WTC11 (cell line): Measurements from ENCODE around the gene MORN1. TPM values are rescaled to one million over a fixed set of nuclear protein-coding genes. Genes with fewer than 3 reads are reported as not detected.

Experiments used
- ATAC-seq: fragments of 200-7000 bp; cut with Tn5 transposase; 2 replicates; pipeline ENCODE4 v1.10.0; 2021; ENCODE audit warnings: mild to moderate bottlenecking, moderate library complexity
- CTCF ChIA-PET: fragments of 300-600 bp; sonication (Branson Sonifier 250); formaldehyde crosslinking; loops from one replicate; lab custom pipeline; 2021; ENCODE audit warnings: antibody characterized with exemption; lab: Charles Lee
- POLR2A ChIA-PET: fragments of 350-600 bp; sonication (Branson Sonifier 250); formaldehyde crosslinking; loops from one replicate; lab custom pipeline; 2021; ENCODE audit warnings: antibody characterized with exemption; lab: Charles Lee
- DNase-seq: peaks from one replicate; pipeline ENCODE4 v3.0.0; 2021; ENCODE audit warnings: low spot score
- H3K27ac Mint-ChIP-seq: 2 replicates; pipeline ENCODE4 v1.8.0; 2021; ENCODE audit warnings: mixed read lengths
- H3K27me3 Mint-ChIP-seq: 2 replicates; pipeline ENCODE4 v1.8.0; 2021; ENCODE audit warnings: low read depth, mild to moderate bottlenecking, moderate library complexity, mixed read lengths
- H3K36me3 Mint-ChIP-seq: 2 replicates; pipeline ENCODE4 v1.8.0; 2021; ENCODE audit warnings: mixed read lengths
- H3K4me1 Mint-ChIP-seq: 2 replicates; pipeline ENCODE4 v1.8.0; 2022; ENCODE audit warnings: mixed read lengths
- H3K4me3 Mint-ChIP-seq: 2 replicates; pipeline ENCODE4 v1.8.0; 2021; ENCODE audit warnings: mild to moderate bottlenecking, moderate library complexity, mixed read lengths
- H3K9me3 Mint-ChIP-seq: 2 replicates; pipeline ENCODE4 v1.8.0; 2021; ENCODE audit warnings: mixed read lengths
- AFF4 ChIP-seq: sonication (generic); formaldehyde crosslinking; IDR thresholded peaks from 2 replicates; pipeline ENCODE4 v1.8.1; 2023; ENCODE audit warnings: mild to moderate bottlenecking, missing genetic modification reagents, borderline replicate concordance
- ATF1 ChIP-seq: sonication (generic); formaldehyde crosslinking; IDR thresholded peaks from 2 replicates; pipeline ENCODE4 v1.8.1; 2023; ENCODE audit warnings: mild to moderate bottlenecking, moderate library complexity, missing genetic modification reagents
- CREB1 ChIP-seq: sonication (generic); formaldehyde crosslinking; IDR thresholded peaks from 2 replicates; pipeline ENCODE4 v1.8.0; 2023; ENCODE audit warnings: mild to moderate bottlenecking, missing genetic modification reagents
- CTCF ChIP-seq: fragments of 200-600 bp; IDR thresholded peaks from 2 replicates; pipeline ENCODE4 v1.8.0; 2022; ENCODE audit warnings: antibody characterized with exemption
- EMX1 ChIP-seq: fragments of 250-450 bp; sonication (Bioruptor Pico); IDR thresholded peaks from 2 replicates; pipeline ENCODE4 v1.8.0; 2021; ENCODE audit warnings: mild to moderate bottlenecking
- FOXK1 ChIP-seq: sonication (generic); formaldehyde crosslinking; IDR thresholded peaks from 2 replicates; pipeline ENCODE4 v1.8.0; 2022; ENCODE audit warnings: mild to moderate bottlenecking, moderate library complexity, missing genetic modification reagents
- FOXP1 ChIP-seq: sonication (generic); formaldehyde crosslinking; IDR thresholded peaks from 2 replicates; pipeline ENCODE4 v1.8.0; 2022; ENCODE audit warnings: missing genetic modification reagents, mild to moderate bottlenecking, moderate library complexity, borderline replicate concordance
- GABPB1 ChIP-seq: sonication (generic); formaldehyde crosslinking; IDR thresholded peaks from 2 replicates; pipeline ENCODE4 v1.8.1; 2023; ENCODE audit warnings: mild to moderate bottlenecking, missing genetic modification reagents
- GTF2I ChIP-seq: fragments of 250-450 bp; sonication (Bioruptor Pico); conservative IDR thresholded peaks from 2 replicates; pipeline ENCODE4 v1.4.0; 2021; ENCODE audit warnings: mild to moderate bottlenecking
- IRF2 ChIP-seq: sonication (generic); formaldehyde crosslinking; IDR thresholded peaks from 2 replicates; pipeline ENCODE4 v1.8.0; 2022; ENCODE audit warnings: low read depth, missing genetic modification reagents, borderline replicate concordance
- KAT7 ChIP-seq: sonication (generic); formaldehyde crosslinking; IDR thresholded peaks from 2 replicates; pipeline ENCODE4 v1.8.1; 2023; ENCODE audit warnings: missing genetic modification reagents, mild to moderate bottlenecking, borderline replicate concordance
- NFYB ChIP-seq: sonication (generic); formaldehyde crosslinking; conservative IDR thresholded peaks from 2 replicates; pipeline ENCODE4 v1.8.0; 2022; ENCODE audit warnings: low read depth, missing genetic modification reagents
- NR1H2 ChIP-seq: sonication (generic); formaldehyde crosslinking; IDR thresholded peaks from 2 replicates; pipeline ENCODE4 v1.9.0; 2021; ENCODE audit warnings: mild to moderate bottlenecking, moderate library complexity, missing genetic modification reagents
- SMAD4 ChIP-seq: sonication (generic); formaldehyde crosslinking; IDR thresholded peaks from 2 replicates; pipeline ENCODE4 v1.8.0; 2022; ENCODE audit warnings: mild to moderate bottlenecking, missing genetic modification reagents
- SOX15 ChIP-seq: fragments of 250-450 bp; sonication (Bioruptor Pico); IDR thresholded peaks from 2 replicates; pipeline ENCODE4 v1.9.0; 2021; ENCODE audit warnings: mild to moderate bottlenecking
- SP1 ChIP-seq: sonication (generic); formaldehyde crosslinking; conservative IDR thresholded peaks from 2 replicates; pipeline ENCODE4 v1.8.1; 2022; ENCODE audit warnings: missing genetic modification reagents
- TEAD1 ChIP-seq: sonication (generic); formaldehyde crosslinking; IDR thresholded peaks from 2 replicates; pipeline ENCODE4 v1.8.0; 2022; ENCODE audit warnings: mild to moderate bottlenecking, missing genetic modification reagents
- total RNA-seq: library from RNA; stranded (reverse); gene quantifications from 3 replicates; pipeline ENCODE4 v1.2.3, GENCODE V29; 2021
- TF ChIP-seq, protein P1 (sequence below): sonication (generic); formaldehyde crosslinking; IDR thresholded peaks from 2 replicates; pipeline ENCODE4 v1.8.1; 2023; ENCODE audit warnings: mild to moderate bottlenecking, missing genetic modification reagents, moderate library complexity
- TF ChIP-seq, protein P2 (sequence below): fragments of 250-450 bp; sonication (Bioruptor Pico); IDR thresholded peaks from 2 replicates; pipeline ENCODE4 v1.9.0; 2021; ENCODE audit warnings: mild to moderate bottlenecking
- TF ChIP-seq, protein P3 (sequence below): sonication (generic); formaldehyde crosslinking; IDR thresholded peaks from 2 replicates; pipeline ENCODE4 v1.8.0; 2023; ENCODE audit warnings: mild to moderate bottlenecking, missing genetic modification reagents
- TF ChIP-seq, protein P4 (sequence below): sonication (generic); formaldehyde crosslinking; IDR thresholded peaks from 2 replicates; pipeline ENCODE4 v1.8.1; 2022; ENCODE audit warnings: missing genetic modification reagents, borderline replicate concordance

The MORN1 gene
- total RNA-seq, 1 experiment from 2014 or later: 14.5 TPM

DNA sequence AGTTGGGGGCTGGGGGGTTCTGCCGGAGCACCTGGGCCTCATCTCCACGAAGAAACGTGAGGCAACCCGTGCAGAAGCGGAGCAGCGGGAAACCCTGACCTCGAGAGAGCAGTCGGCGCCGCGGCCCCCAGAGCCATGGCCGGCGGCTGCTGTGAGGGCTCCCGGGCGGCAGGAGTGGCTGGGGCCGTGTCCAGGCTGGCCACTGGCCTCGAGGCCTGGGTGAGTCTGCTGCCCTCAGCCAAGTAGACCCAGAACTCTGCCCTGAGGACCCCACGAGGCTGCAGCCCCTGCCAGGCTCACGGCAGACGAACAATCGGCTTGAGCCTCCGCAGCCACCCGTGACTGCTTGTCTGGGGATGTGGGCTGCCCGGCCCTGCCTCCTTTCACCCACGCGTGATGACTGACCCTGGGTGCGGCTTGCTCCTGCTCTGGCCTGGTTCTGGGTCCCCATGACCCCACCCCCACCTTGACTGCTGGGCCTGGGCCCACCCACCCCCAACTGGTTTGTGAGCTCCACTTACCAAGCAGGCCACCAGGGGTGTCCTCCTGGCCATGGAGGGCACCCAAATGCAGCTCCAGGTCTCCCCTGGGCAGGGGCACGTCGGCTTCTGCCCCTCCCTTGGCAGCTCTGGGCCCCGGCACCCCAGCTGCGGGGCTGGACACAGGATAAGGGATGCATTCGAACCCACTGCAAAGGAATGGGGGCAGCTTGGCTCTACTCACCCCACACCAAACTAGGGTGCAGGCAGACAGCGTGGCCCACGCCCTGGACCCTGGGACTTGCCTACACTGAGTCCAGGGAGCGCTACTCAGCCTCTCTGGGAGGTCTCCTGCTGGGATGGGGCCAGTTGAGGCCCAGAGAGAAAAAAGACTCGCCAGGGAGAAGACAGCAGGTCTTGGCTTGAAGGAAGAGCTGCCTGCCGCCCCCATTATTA lies 34.2 kb downstream of the MORN1 start (continued):
- TF ChIP-seq FOXK1 (CRISPR knock-in tag): no peak
- no peak for TF ChIP-seq ATF1 (CRISPR knock-in tag)

DNA sequence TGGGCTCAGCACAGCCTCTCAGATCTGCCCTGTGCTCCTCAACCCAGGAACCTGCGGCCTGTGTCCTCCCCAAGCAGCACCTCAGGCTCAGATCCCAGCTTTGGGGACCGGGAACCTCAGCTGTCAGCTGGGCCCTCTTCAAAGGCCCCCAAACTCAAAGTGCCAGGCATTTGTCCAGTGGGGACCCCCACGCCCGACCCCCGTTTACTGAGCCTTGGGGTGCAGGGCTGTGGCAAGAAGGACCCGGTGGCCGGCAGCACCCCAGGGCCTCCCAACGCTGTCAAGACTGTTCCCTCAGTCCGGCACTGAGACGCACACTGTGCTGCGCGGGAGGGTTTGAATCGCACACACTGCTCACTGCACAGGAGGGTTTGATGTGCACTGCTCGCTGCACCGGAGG lies 35.0 kb downstream of the MORN1 start:
- no peak for DNase-seq
- Mint-ChIP-seq H3K27ac (no peak overlapping the region), H3K27me3 (no peaks in the 10 kb centered on the region)

More for the DNA sequence above, 35.0 kb downstream of the MORN1 start:
- ChIA-PET CTCF (no interaction called here), POLR2A (no interaction called here)
- Mint-ChIP-seq H3K36me3 (no peaks in the 10 kb centered on the region), H3K4me1 (no peaks in the 10 kb centered on the region), H3K9me3 (no peaks in the 10 kb centered on the region), H3K4me3 (no peak overlapping the region)
- ATAC-seq: no peak
- TF ChIP-seq TEAD1 (CRISPR knock-in tag) (no peak), CTCF (no peak), CREB1 (no peak), KAT7 (CRISPR knock-in tag) (no peak), NFYB (CRISPR knock-in tag) (no peak), FOXP1 (CRISPR knock-in tag) (no peak), EMX1 (CRISPR knock-in tag) (no peak), GABPB1 (CRISPR knock-in tag) (no peak), IRF2 (CRISPR knock-in tag) (no peak), NR1H2 (no peak), SMAD4 (CRISPR knock-in tag) (no peak), AFF4 (CRISPR knock-in tag) (no peak), SOX15 (CRISPR knock-in tag) (no peak), SP1 (CRISPR knock-in tag) (no peak), GTF2I (CRISPR knock-in tag) (no peak)
- TF ChIP-seq, protein P1, sequence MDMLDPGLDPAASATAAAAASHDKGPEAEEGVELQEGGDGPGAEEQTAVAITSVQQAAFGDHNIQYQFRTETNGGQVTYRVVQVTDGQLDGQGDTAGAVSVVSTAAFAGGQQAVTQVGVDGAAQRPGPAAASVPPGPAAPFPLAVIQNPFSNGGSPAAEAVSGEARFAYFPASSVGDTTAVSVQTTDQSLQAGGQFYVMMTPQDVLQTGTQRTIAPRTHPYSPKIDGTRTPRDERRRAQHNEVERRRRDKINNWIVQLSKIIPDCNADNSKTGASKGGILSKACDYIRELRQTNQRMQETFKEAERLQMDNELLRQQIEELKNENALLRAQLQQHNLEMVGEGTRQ (CRISPR knock-in tag): no peak
- TF ChIP-seq, protein P2, sequence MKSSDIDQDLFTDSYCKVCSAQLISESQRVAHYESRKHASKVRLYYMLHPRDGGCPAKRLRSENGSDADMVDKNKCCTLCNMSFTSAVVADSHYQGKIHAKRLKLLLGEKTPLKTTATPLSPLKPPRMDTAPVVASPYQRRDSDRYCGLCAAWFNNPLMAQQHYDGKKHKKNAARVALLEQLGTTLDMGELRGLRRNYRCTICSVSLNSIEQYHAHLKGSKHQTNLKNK (CRISPR knock-in tag): no peak
- TF ChIP-seq, protein P3, sequence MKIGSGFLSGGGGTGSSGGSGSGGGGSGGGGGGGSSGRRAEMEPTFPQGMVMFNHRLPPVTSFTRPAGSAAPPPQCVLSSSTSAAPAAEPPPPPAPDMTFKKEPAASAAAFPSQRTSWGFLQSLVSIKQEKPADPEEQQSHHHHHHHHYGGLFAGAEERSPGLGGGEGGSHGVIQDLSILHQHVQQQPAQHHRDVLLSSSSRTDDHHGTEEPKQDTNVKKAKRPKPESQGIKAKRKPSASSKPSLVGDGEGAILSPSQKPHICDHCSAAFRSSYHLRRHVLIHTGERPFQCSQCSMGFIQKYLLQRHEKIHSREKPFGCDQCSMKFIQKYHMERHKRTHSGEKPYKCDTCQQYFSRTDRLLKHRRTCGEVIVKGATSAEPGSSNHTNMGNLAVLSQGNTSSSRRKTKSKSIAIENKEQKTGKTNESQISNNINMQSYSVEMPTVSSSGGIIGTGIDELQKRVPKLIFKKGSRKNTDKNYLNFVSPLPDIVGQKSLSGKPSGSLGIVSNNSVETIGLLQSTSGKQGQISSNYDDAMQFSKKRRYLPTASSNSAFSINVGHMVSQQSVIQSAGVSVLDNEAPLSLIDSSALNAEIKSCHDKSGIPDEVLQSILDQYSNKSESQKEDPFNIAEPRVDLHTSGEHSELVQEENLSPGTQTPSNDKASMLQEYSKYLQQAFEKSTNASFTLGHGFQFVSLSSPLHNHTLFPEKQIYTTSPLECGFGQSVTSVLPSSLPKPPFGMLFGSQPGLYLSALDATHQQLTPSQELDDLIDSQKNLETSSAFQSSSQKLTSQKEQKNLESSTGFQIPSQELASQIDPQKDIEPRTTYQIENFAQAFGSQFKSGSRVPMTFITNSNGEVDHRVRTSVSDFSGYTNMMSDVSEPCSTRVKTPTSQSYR (CRISPR knock-in tag): no peak
- TF ChIP-seq, protein P4, sequence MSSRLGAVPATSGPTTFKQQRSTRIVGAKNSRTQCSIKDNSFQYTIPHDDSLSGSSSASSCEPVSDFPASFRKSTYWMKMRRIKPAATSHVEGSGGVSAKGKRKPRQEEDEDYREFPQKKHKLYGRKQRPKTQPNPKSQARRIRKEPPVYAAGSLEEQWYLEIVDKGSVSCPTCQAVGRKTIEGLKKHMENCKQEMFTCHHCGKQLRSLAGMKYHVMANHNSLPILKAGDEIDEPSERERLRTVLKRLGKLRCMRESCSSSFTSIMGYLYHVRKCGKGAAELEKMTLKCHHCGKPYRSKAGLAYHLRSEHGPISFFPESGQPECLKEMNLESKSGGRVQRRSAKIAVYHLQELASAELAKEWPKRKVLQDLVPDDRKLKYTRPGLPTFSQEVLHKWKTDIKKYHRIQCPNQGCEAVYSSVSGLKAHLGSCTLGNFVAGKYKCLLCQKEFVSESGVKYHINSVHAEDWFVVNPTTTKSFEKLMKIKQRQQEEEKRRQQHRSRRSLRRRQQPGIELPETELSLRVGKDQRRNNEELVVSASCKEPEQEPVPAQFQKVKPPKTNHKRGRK: no peak
